ENCODE results near the gene AARSD1. TPM values are rescaled to one million over a fixed set of nuclear protein-coding genes. Genes with fewer than 3 reads are reported as not detected.
"Not testable (repeated sequence)": the region's sequence is repeated elsewhere in the genome, so short reads cannot be mapped to it uniquely, and the experiment has no call there.

Gene AARSD1
- total and polyA plus RNA-seq, 9 donors: 17.8 to 51.4 (median 42.9) TPM

DNA sequence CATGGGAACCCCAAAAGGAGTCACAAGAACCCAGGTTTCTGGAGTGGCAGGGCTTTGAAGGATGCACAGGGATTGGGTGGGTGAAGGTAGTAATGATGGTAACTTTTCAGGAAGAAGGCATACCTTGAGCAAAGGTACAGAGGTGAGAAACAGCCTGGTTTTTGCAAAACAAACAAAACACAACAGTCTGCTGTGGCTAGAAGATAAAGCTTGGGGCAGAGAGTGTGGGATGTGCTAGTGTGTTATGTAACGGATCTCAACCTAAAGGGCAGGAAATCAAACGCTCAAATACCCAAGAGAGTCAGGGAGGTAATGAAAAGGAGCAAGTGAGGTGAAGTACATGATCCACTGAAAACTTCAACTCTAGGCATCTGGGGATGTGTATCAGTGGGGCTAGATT, 11.0 kb upstream of the AARSD1 start:
- WGBS, 3 donors: 27 to 35% (median 34%) methylated on average over 2 of the region's 2 CpGs
- Histone ChIP-seq H3K27me3 (no peaks in the 10 kb centered on the region), H3K9me3 (no peaks in the 10 kb centered on the region), H3K36me3 (no peaks in the 10 kb centered on the region), H3K4me1 (ENCODE audit: insufficient read depth) (peaks cover 4% of the 10 kb centered on the region), H3K27ac (no peak overlapping the region), H3K4me3 (no peak overlapping the region)
- DNase-seq: no peak
- TF ChIP-seq, protein P1, sequence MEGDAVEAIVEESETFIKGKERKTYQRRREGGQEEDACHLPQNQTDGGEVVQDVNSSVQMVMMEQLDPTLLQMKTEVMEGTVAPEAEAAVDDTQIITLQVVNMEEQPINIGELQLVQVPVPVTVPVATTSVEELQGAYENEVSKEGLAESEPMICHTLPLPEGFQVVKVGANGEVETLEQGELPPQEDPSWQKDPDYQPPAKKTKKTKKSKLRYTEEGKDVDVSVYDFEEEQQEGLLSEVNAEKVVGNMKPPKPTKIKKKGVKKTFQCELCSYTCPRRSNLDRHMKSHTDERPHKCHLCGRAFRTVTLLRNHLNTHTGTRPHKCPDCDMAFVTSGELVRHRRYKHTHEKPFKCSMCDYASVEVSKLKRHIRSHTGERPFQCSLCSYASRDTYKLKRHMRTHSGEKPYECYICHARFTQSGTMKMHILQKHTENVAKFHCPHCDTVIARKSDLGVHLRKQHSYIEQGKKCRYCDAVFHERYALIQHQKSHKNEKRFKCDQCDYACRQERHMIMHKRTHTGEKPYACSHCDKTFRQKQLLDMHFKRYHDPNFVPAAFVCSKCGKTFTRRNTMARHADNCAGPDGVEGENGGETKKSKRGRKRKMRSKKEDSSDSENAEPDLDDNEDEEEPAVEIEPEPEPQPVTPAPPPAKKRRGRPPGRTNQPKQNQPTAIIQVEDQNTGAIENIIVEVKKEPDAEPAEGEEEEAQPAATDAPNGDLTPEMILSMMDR (IDR thresholded peaks at IDR 0.05): no peak
- TF ChIP-seq EP300 (IDR thresholded peaks at IDR 0.05) (no peak), POLR2A (IDR thresholded peaks at IDR 0.05) (no peak)
- intact Hi-C loops (cut with DNase I): no loop called here

DNA sequence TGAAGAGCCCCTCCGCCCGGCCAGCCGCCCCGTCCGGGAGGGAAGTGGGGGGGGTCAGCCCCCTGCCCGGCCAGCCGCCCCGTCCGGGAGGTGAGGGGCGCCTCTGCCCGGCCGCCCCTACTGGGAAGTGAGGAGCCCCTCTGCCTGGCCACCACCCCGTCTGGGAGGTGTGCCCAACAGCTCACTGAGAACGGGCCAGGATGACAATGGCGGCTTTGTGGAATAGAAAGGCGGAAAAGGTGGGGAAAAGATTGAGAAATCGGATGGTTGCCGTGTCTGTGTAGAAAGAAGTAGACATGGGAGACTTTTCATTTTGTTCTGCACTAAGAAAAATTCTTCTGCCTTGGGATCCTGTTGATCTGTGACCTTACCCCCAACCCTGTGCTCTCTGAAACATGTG, 9.1 kb upstream of the AARSD1 start:
- H3K4me3 ChIP-seq; H3K4me1 ChIP-seq (ENCODE audit: insufficient read depth); DNase-seq; H3K9me3 ChIP-seq; intact Hi-C loops (cut with DNase I); H3K27me3 ChIP-seq; H3K36me3 ChIP-seq; H3K27ac ChIP-seq: not testable (repeated sequence)
- 75 to 86% (median 76%) methylated on average over 5 to 11 of the region's 18 CpGs for WGBS, 3 donors

DNA sequence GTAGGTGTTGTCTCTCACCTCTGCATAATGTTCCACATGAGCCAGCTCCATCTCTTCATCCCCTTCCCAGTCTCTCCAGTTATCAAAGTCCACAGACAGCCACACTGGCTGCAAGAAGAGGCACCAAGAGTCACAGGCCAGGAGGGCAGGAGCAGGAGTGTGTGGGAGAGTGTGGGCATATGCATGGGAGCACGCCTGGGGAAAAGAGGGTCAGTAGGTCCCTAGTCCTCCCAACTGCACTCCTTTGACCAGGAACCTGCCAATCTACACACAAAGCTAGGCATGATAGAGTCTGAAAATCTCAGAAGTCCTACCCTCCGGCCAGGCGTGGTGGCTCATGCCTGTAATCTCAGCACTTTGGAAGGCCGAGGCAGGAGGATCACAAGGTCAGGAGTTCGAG, 7.3 kb upstream of the AARSD1 start:
- no peak for TF ChIP-seq POLR2A (IDR thresholded peaks at IDR 0.05)
- no peak for TF ChIP-seq EP300 (IDR thresholded peaks at IDR 0.05)
- TF ChIP-seq, protein P1 (IDR thresholded peaks at IDR 0.05): no peak
- Histone ChIP-seq H3K4me3 (no peak overlapping the region), H3K27ac (no peak overlapping the region), H3K36me3 (no peaks in the 10 kb centered on the region), H3K27me3 (no peaks in the 10 kb centered on the region), H3K4me1 (ENCODE audit: insufficient read depth) (no peaks in the 10 kb centered on the region), H3K9me3 (no peaks in the 10 kb centered on the region)
- intact Hi-C loops (cut with DNase I): no loop called here
- DNase-seq: no peak
- 73 to 85% (median 80%) methylated on average over 5 of the region's 5 CpGs for WGBS, 3 donors

DNA sequence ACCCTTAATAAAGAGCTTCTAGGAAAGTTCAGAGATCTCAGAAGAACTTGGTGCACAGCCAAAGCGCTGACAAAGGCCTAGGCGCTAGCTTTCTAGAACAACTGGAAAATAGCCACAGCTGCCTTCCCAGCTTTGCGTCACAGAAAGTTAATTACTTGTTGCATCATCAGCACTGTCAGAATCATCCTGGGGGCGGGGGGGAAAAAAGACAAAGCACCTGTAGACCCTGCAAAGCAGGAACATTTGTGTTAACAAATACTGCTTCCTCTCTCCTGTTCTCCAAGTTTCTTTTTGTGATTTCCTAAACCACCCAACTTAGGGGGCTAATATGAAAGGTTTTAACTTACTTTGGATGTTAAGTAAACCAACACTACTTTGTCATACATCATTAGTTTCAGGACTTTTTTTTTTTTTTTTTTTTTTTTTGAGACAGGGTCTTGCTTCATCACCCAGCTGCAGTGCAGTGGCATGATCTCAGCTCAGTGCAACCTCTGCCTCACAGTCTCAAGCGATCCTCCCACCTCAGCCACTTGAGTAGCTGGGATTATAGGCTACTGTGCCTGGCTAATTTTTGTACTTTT, 4.8 kb upstream of the AARSD1 start:
- intact Hi-C loops (cut with DNase I): no loop called here
- Histone ChIP-seq H3K36me3 (no peaks in the 10 kb centered on the region), H3K4me3 (no peak overlapping the region), H3K27me3 (no peaks in the 10 kb centered on the region), H3K27ac (no peak overlapping the region), H3K4me1 (ENCODE audit: insufficient read depth) (no peaks in the 10 kb centered on the region), H3K9me3 (no peaks in the 10 kb centered on the region)
- 38 to 43% (median 39%) methylated on average over 5 of the region's 5 CpGs for WGBS, 3 donors
- peak in 1 of 5 donors; percentile 37 for DNase-seq
- no peak for TF ChIP-seq EP300 (IDR thresholded peaks at IDR 0.05)
- no peak for TF ChIP-seq POLR2A (IDR thresholded peaks at IDR 0.05)
- TF ChIP-seq, protein P1 (IDR thresholded peaks at IDR 0.05): no peak

DNA sequence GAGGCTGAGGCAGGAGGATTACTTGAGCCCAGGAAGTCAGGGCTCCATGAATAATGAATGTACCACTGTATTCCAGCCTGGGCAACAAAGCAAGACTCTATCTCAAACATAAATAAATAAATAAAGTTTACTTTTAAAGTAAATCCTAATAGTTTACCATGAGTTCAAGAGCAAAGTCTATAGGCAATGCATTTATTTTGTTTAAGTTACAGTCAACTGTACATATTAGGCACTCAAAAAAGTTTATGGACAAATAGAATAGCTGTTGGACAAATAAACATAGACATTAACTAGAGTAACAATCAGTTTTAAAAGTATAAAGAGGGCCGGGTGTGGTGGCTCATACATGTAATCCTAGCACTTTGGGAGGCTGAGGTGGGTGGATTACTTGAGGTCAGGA, 3.7 kb upstream of the AARSD1 start:
- intact Hi-C loops (cut with DNase I): no loop called here
- Histone ChIP-seq H3K4me1 (ENCODE audit: insufficient read depth) (no peaks in the 10 kb centered on the region), H3K4me3 (no peak overlapping the region), H3K9me3 (no peaks in the 10 kb centered on the region), H3K27me3 (no peaks in the 10 kb centered on the region), H3K27ac (no peak overlapping the region), H3K36me3 (no peaks in the 10 kb centered on the region)
- DNase-seq: no peak
- TF ChIP-seq EP300 (IDR thresholded peaks at IDR 0.05): no peak
- no peak for TF ChIP-seq POLR2A (IDR thresholded peaks at IDR 0.05)
- TF ChIP-seq, protein P1 (IDR thresholded peaks at IDR 0.05): no peak
- 69 to 78% (median 75%) methylated on average over 1 of the region's 1 CpG for WGBS, 3 donors

All from ovary (tissue), 9 donors.